22Rv1 (cell line): Measurements from ENCODE around the gene MAP7D3.

Experiments
- ZFX ChIP-seq: fragments of 450-650 bp; IDR thresholded peaks from 2 replicates; pipeline ENCODE4 v1.6.1; 2017; ENCODE audit warnings: antibody characterized with exemption, borderline replicate concordance
- TF ChIP-seq, protein P1 (sequence below): fragments of 450-650 bp; IDR thresholded peaks from 2 replicates; pipeline ENCODE4 v1.5.1; 2017; ENCODE audit warnings: mild to moderate bottlenecking

DNA sequence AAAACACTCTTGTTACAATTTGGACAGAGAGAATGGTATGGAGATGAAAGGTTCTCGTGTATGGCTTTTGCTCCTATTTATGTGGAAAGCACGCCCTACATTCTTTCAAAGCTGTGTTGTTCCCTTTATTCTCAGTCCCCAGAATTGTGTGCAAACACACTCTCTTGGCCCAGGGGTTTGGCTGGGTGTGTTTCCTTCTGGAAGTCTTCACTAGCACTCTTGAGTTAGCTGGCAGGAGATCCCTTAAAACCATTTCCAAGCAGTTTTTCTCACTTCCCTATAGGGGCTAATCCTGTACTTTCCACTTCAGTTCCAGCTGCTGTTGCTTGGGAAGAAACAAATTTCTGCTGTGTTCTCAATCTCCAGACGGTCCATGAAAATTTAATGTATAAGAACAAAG is 68.8 kb downstream of the MAP7D3 start:
- TF ChIP-seq, protein P1, sequence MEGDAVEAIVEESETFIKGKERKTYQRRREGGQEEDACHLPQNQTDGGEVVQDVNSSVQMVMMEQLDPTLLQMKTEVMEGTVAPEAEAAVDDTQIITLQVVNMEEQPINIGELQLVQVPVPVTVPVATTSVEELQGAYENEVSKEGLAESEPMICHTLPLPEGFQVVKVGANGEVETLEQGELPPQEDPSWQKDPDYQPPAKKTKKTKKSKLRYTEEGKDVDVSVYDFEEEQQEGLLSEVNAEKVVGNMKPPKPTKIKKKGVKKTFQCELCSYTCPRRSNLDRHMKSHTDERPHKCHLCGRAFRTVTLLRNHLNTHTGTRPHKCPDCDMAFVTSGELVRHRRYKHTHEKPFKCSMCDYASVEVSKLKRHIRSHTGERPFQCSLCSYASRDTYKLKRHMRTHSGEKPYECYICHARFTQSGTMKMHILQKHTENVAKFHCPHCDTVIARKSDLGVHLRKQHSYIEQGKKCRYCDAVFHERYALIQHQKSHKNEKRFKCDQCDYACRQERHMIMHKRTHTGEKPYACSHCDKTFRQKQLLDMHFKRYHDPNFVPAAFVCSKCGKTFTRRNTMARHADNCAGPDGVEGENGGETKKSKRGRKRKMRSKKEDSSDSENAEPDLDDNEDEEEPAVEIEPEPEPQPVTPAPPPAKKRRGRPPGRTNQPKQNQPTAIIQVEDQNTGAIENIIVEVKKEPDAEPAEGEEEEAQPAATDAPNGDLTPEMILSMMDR, result no peak
- no peak for TF ChIP-seq ZFX
